Right renal cortex interstitium (tissue), 3 donors: ENCODE results near the gene RABGAP1L. TPM values are rescaled to one million over a fixed set of nuclear protein-coding genes. Genes with fewer than 3 reads are reported as not detected.
"Not testable (repeated sequence)": the region's sequence is repeated elsewhere in the genome, so short reads cannot be mapped to it uniquely, and the experiment has no call there.

Experiments used
- DNase-seq, 3 donors: peaks; one replicate each; pipeline ENCODE4 v3.0.0-alpha.2; 2013; ENCODE audit warnings: low read depth in 3 of 3, low spot score in 2 of 3
- polyA plus RNA-seq, 3 donors: library from polyadenylated mRNA; unstranded; fragments of 120-200 nt; gene quantifications; one replicate each; pipeline ENCODE4 v1.2.1, GENCODE V29; 2013; ENCODE audit not compliant: insufficient read length in 3 of 3

Gene RABGAP1L
- polyA plus RNA-seq, 3 donors = 26.6 to 29.5 (median 29.4) TPM

GRCh38 chr1:174642393-174642792, 483.1 kb downstream of the RABGAP1L start:
- DNase-seq = no peak

- no peak for DNase-seq
These were observed 483.9 kb downstream of the RABGAP1L start for GRCh38 chr1:174643206-174643605.

GRCh38 chr1:174649572-174649971, 490.3 kb downstream of the RABGAP1L start:
- DNase-seq = not testable (repeated sequence)

- DNase-seq = no peak
These were observed 493.4 kb downstream of the RABGAP1L start for GRCh38 chr1:174652569-174653280.

- no peak for DNase-seq
These were observed 495.2 kb downstream of the RABGAP1L start for GRCh38 chr1:174654560-174654959.

- no peak for DNase-seq
These were observed 497.2 kb downstream of the RABGAP1L start for GRCh38 chr1:174656409-174657059.

- no peak for DNase-seq
These were observed 498.1 kb downstream of the RABGAP1L start for GRCh38 chr1:174657411-174657810.

GRCh38 chr1:174657893-174658292, 498.6 kb downstream of the RABGAP1L start:
- no peak for DNase-seq

GRCh38 chr1:174659823-174660222, 500.5 kb downstream of the RABGAP1L start:
- DNase-seq = no peak

- no peak for DNase-seq
These were observed 501.2 kb downstream of the RABGAP1L start for GRCh38 chr1:174660476-174660875.

GRCh38 chr1:174663358-174663757, 504.0 kb downstream of the RABGAP1L start:
- no peak for DNase-seq

GRCh38 chr1:174666248-174666647, 506.9 kb downstream of the RABGAP1L start:
- DNase-seq = no peak

- no peak for DNase-seq
These were observed 512.5 kb downstream of the RABGAP1L start for GRCh38 chr1:174671826-174672225.

GRCh38 chr1:174676856-174677255, 517.5 kb downstream of the RABGAP1L start:
- no peak for DNase-seq

GRCh38 chr1:174678657-174679056, 519.3 kb downstream of the RABGAP1L start:
- no peak for DNase-seq

- no peak for DNase-seq
These were observed 520.8 kb downstream of the RABGAP1L start for GRCh38 chr1:174680101-174680500.

GRCh38 chr1:174682419-174683008, 523.2 kb downstream of the RABGAP1L start:
- peak in 1 of 3 donors; percentile 27 for DNase-seq

GRCh38 chr1:174686213-174686612, 526.9 kb downstream of the RABGAP1L start:
- DNase-seq = no peak

- DNase-seq = no peak
These were observed 530.2 kb downstream of the RABGAP1L start for GRCh38 chr1:174689524-174689923.

GRCh38 chr1:174690266-174690665, 530.9 kb downstream of the RABGAP1L start:
- no peak for DNase-seq

- DNase-seq = no peak
These were observed 533.0 kb downstream of the RABGAP1L start for GRCh38 chr1:174692313-174692712.

- no peak for DNase-seq
These were observed 533.8 kb downstream of the RABGAP1L start for GRCh38 chr1:174693085-174693484.
